Measurements from ENCODE around the gene TUBAL3.

GRCh38 chr10:5406918-5407317 lies 2.3 kb upstream of the TUBAL3 start:
- TF ChIP-seq CTCF (IDR thresholded peaks at IDR 0.05) (no peak), POLR2A (IDR thresholded peaks at IDR 0.05) (no peak), EP300 (IDR thresholded peaks at IDR 0.05) (no peak), POLR2AphosphoS5 (IDR thresholded peaks at IDR 0.05) (no peak)

Measured in suprapubic skin (tissue), 4 donors.